ENCODE results near the gene OLFM4.

- no peak for TF ChIP-seq CTCF (IDR thresholded peaks at IDR 0.05)
- TF ChIP-seq POLR2A (IDR thresholded peaks at IDR 0.05), result no peak
These were observed 40.2 kb downstream of the OLFM4 start for GRCh38 chr13:53068585-53069520.
